ENCODE measurements around the gene PFKL. TPM values are rescaled to one million over a fixed set of nuclear protein-coding genes. Genes with fewer than 3 reads are reported as not detected.
A peak's percentile ranks its signal among the peaks of the same experiment; 100 is the strongest.

Gene PFKL
- 138 and 143 TPM in 2 replicates for total RNA-seq
- long read RNA-seq, transcript PFKL-201 (22 exons, 2,912 nt), result major isoform, 91 of 110 reads
- long read RNA-seq, partial matches to known transcripts, result 10 of 110 reads
- long read RNA-seq, other reads (novel, unspliced or antisense), result 7 of 110 reads

DNA sequence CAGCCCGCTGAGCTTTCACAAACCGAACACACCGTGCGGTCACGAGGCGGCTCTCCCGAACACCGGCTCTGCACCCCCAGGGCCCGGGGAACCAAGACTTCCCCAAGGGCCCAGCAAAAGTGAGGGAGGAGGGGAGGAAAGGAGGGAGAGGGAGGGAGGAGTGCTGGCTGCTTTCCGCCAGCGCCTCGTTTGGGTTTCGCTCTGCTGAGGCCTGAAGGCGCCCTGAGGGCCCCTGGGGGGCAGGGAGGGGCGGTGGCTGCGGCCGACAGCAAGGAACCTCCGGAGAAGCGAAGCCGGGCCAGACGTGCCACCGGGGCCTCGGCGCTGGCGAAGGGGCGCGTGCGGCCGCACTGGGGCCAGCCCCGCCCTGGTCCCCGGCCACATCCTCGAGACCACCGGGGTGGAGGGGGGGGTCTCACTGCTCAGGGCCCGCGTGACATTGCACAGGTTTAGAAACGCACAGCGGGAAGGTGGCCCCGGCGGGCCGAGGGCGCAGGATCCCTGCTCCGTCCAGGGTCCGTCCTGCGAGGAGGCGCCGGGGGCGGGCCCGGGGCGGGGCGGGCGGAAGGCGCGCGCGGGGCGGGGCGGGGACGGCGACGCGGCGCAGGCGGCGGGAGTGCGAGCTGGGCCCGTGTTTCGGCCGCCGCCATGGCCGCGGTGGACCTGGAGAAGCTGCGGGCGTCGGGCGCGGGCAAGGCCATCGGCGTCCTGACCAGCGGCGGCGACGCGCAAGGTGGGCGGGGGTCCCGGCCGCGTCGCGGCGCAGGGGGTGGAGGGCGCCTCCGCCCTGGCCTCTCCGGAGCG lies at the start of gene PFKL:
TSS of gene PFKL (plus strand) at position 596 of the 804 bp plus-strand sequence. CDS start at position 649, 53 bp downstream.
- Mint-ChIP-seq H3K36me3 (ENCODE audit: unreplicated experiment) (no peaks in the 10 kb centered on the region), H3K9me3 (ENCODE audit: unreplicated experiment) (no peaks in the 10 kb centered on the region), H3K4me3 (ENCODE audit: unreplicated experiment) (peak within 1 kb of the TSS; percentile 81), H3K27me3 (ENCODE audit: unreplicated experiment) (no peaks in the 10 kb centered on the region), H3K4me1 (ENCODE audit: unreplicated experiment) (peaks cover 42% of the 10 kb centered on the region), H3K27ac (ENCODE audit: unreplicated experiment) (peak within 1 kb of the TSS; percentile 79)
- DNase-seq (ENCODE audit: extremely low spot score, unreplicated experiment), result no peak
- TF ChIP-seq, protein P1, sequence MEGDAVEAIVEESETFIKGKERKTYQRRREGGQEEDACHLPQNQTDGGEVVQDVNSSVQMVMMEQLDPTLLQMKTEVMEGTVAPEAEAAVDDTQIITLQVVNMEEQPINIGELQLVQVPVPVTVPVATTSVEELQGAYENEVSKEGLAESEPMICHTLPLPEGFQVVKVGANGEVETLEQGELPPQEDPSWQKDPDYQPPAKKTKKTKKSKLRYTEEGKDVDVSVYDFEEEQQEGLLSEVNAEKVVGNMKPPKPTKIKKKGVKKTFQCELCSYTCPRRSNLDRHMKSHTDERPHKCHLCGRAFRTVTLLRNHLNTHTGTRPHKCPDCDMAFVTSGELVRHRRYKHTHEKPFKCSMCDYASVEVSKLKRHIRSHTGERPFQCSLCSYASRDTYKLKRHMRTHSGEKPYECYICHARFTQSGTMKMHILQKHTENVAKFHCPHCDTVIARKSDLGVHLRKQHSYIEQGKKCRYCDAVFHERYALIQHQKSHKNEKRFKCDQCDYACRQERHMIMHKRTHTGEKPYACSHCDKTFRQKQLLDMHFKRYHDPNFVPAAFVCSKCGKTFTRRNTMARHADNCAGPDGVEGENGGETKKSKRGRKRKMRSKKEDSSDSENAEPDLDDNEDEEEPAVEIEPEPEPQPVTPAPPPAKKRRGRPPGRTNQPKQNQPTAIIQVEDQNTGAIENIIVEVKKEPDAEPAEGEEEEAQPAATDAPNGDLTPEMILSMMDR (IDR thresholded peaks at IDR 0.05), result no peak

DNA sequence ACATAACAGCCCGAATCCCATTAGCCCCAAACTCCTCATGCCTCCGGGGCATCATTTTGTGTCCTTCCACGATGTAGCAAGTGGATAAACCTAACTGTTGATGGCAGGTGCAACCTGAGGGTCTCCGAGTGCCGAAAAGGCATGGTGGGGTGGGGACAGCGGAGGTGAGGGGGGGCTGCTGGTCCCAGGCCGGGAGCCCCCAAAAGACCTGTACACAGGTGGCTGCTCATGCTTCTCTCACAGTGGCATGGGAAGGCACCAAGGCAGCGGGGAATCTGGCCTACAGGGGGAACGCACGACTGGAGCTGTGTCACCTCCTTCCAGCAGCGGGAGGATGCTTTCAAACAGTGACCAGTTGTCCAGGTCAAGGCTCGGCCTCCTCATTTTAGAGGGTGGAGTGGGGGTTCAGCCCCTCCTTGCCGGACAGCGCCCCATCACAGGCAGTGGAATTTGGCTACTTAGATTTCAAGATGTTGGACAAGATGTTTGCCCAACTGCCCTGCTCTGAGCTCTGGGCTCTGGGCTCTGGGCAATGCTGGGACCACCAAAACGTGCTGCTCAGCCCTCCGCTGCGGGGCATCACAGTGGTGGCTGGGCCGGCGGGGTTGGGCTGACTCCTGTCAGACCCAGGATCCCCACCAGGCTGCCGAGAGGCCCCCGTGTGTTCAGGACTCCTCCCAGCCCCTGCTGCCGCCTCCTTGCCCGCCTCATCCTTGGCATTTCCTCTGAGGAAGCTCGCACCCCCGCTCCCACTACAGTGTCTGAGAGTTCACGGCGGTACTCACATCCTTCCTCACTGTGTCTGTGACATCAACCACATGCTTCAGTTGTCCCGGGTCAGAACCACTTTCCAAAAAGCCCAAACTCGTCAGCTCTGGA lies 45.8 kb upstream of the PFKL start:
- TF ChIP-seq, protein P1 (IDR thresholded peaks at IDR 0.05), result no peak
- Mint-ChIP-seq H3K27ac (ENCODE audit: unreplicated experiment) (no peak overlapping the region), H3K4me3 (ENCODE audit: unreplicated experiment) (no peak overlapping the region), H3K4me1 (ENCODE audit: unreplicated experiment) (peaks cover 2% of the 10 kb centered on the region), H3K9me3 (ENCODE audit: unreplicated experiment) (no peaks in the 10 kb centered on the region), H3K27me3 (ENCODE audit: unreplicated experiment) (peaks cover under 1% of the 10 kb centered on the region), H3K36me3 (ENCODE audit: unreplicated experiment) (no peaks in the 10 kb centered on the region)
- no peak for DNase-seq (ENCODE audit: extremely low spot score, unreplicated experiment)

DNA sequence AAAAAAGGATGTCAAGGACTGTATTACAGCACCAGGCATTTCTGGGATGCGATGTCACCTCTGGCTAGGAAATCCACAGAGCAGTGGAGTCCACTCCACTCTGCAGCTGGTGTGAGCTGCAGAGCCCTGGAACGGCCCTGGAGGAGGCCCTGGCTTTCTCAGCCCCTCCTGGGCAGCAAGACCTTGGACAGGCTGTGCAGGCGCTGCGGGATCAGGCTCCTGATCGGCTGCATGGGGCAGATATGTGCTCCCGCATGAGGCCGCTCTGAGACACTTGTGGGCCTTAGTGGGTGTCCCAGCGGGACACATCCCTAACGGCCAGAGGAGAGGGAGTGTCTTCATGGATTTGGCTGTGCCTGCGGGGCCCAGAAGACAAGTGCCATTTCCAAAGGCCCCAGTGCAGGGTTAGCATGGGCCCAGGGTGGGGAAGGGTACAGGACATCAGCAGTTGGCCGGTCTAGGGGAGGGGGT lies 44.3 kb upstream of the PFKL start:
- Mint-ChIP-seq H3K27me3 (ENCODE audit: unreplicated experiment) (peaks cover 4% of the 10 kb centered on the region), H3K9me3 (ENCODE audit: unreplicated experiment) (no peaks in the 10 kb centered on the region), H3K27ac (ENCODE audit: unreplicated experiment) (no peak overlapping the region), H3K4me3 (ENCODE audit: unreplicated experiment) (no peak overlapping the region), H3K36me3 (ENCODE audit: unreplicated experiment) (no peaks in the 10 kb centered on the region), H3K4me1 (ENCODE audit: unreplicated experiment) (peaks cover 2% of the 10 kb centered on the region)
- no peak for DNase-seq (ENCODE audit: extremely low spot score, unreplicated experiment)
- TF ChIP-seq, protein P1 (IDR thresholded peaks at IDR 0.05), result no peak

DNA sequence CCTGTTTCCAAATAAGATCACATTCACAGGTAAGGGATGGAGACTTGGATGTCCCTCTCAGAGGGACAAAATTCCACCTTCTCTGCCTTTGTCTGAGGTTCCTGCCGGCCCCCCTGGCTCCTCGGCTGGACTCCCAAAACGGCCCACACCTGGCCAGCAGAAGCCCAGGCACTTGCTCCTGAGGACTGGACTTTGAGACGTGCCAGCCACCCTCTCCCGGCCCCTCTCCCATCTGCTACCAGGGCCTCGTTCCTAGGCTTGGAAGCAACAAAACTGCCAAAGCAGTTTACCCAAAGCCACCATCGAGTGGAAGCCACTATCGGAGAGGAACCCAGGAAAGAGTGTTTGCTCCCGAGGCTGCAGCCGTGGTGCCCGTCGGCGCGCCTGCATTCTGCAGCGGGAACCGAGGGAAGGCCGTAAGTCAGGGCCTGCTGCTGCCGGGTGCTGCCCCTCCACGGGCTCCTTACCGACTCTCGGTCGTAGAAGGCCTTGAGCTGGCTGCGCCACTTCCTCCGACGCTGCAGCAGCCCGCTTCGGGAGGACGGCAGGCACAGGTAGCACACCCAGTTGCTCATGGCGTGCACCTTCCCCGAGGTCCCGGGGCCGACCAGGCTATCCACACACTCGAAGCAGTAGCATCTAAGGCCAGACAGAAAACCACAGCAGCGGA lies 41.7 kb upstream of the PFKL start:
- H3K4me3 Mint-ChIP-seq (ENCODE audit: unreplicated experiment), result no peak overlapping the region

More for the DNA sequence above, 41.7 kb upstream of the PFKL start:
- H3K36me3 Mint-ChIP-seq (ENCODE audit: unreplicated experiment), result no peaks in the 10 kb centered on the region
- no peaks in the 10 kb centered on the region for H3K9me3 Mint-ChIP-seq (ENCODE audit: unreplicated experiment)
- peaks cover 6% of the 10 kb centered on the region for H3K27me3 Mint-ChIP-seq (ENCODE audit: unreplicated experiment)
- TF ChIP-seq, protein P1 (IDR thresholded peaks at IDR 0.05), result no peak
- no peak overlapping the region for H3K27ac Mint-ChIP-seq (ENCODE audit: unreplicated experiment)
- DNase-seq (ENCODE audit: extremely low spot score, unreplicated experiment), result no peak
- peaks cover 2% of the 10 kb centered on the region for H3K4me1 Mint-ChIP-seq (ENCODE audit: unreplicated experiment)
